ENCODE data around the gene SOCS7.

The SOCS7 gene

GRCh38 chr17:38404174-38404943 lies 52.7 kb downstream of the SOCS7 start:
- no peak overlapping the region for H3K4me3 Mint-ChIP-seq
- peaks cover 14% of the 10 kb centered on the region for H3K36me3 Mint-ChIP-seq (ENCODE audit: insufficient read depth)
- ATAC-seq (replicated peaks; ENCODE audit: extremely low read depth, poor library complexity, severe bottlenecking) (no peak), DNase-seq (ENCODE audit: low spot score in 2 of 2) (no peak)
- no peaks in the 10 kb centered on the region for H3K4me1 Mint-ChIP-seq
- H3K9me3 Mint-ChIP-seq = no peaks in the 10 kb centered on the region
- no peaks in the 10 kb centered on the region for H3K27me3 Mint-ChIP-seq
- H3K27ac Mint-ChIP-seq (ENCODE audit: low read depth) = no peak overlapping the region

GRCh38 chr17:38405654-38406053 lies 54.0 kb downstream of the SOCS7 start:
- Mint-ChIP-seq H3K4me1 (no peaks in the 10 kb centered on the region), H3K27ac (ENCODE audit: low read depth) (no peak overlapping the region), H3K4me3 (no peak overlapping the region)

DNA sequence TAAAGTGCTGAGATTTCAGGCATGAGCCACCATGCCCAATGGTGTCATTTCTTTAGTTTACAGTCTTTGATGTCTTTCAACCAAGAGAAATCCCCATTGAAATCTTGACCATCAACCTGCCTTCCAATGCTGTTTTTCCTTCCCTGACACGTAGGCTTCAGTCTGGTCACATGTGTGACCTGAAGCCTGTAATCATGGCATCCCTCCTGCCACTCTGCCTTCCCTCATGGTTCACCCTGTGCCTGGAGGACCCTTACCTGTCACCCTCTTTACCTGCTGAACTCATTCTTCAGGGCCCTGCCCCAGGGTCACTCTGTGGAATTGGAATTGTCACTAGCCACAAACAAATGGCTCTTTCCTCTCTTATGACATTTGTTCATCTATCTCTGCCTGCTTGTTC lies 58.6 kb downstream of the SOCS7 start:
- no peak overlapping the region for H3K4me3 Mint-ChIP-seq
- no peaks in the 10 kb centered on the region for H3K4me1 Mint-ChIP-seq
- ATAC-seq (replicated peaks; ENCODE audit: extremely low read depth, poor library complexity, severe bottlenecking) = no peak
- no peaks in the 10 kb centered on the region for H3K36me3 Mint-ChIP-seq (ENCODE audit: insufficient read depth)
- H3K27me3 Mint-ChIP-seq = peaks cover 30% of the 10 kb centered on the region
- DNase-seq (ENCODE audit: low spot score in 2 of 2) = no peak
- no peak overlapping the region for H3K27ac Mint-ChIP-seq (ENCODE audit: low read depth)
- no peaks in the 10 kb centered on the region for H3K9me3 Mint-ChIP-seq

More at GRCh38 chr17:38405654-38406053, 54.0 kb downstream of the SOCS7 start:
- peaks cover 7% of the 10 kb centered on the region for H3K36me3 Mint-ChIP-seq (ENCODE audit: insufficient read depth)
- no peaks in the 10 kb centered on the region for H3K9me3 Mint-ChIP-seq
- H3K27me3 Mint-ChIP-seq = peaks cover 8% of the 10 kb centered on the region
- DNase-seq (ENCODE audit: low spot score in 2 of 2) (no peak), ATAC-seq (replicated peaks; ENCODE audit: extremely low read depth, poor library complexity, severe bottlenecking) (no peak)

GRCh38 chr17:38415250-38416194 lies 63.9 kb downstream of the SOCS7 start:
- DNase-seq (ENCODE audit: low spot score in 2 of 2) (no peak), ATAC-seq (replicated peaks; ENCODE audit: extremely low read depth, poor library complexity, severe bottlenecking) (no peak)
- no peaks in the 10 kb centered on the region for H3K36me3 Mint-ChIP-seq (ENCODE audit: insufficient read depth)
- no peaks in the 10 kb centered on the region for H3K9me3 Mint-ChIP-seq
- H3K27ac Mint-ChIP-seq (ENCODE audit: low read depth) = no peak overlapping the region
- H3K27me3 Mint-ChIP-seq = peaks cover 75% of the 10 kb centered on the region
- H3K4me1 Mint-ChIP-seq = peaks cover 6% of the 10 kb centered on the region
- H3K4me3 Mint-ChIP-seq = no peak overlapping the region

DNA sequence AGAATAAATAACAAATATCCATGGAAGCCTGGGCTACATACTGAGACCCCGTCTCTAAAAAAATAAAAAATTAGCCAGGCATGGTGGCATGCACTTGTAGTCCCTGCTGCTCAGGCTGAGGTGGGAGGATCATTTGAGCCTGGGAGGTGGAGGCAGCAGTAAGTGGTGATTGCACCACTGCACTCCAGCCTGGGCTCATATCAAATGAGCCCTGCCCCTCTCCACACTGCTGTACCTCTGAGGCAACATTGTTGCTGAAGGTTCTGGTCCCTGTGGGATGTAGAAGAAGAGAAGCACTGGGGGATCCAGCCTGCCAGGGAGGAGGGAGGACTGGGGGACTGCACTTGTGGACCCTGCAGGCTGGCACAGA lies 65.2 kb downstream of the SOCS7 start:
- ATAC-seq (replicated peaks; ENCODE audit: extremely low read depth, poor library complexity, severe bottlenecking) (no peak), DNase-seq (ENCODE audit: low spot score in 2 of 2) (no peak)
- Mint-ChIP-seq H3K27me3 (peaks cover 73% of the 10 kb centered on the region), H3K36me3 (ENCODE audit: insufficient read depth) (no peaks in the 10 kb centered on the region), H3K27ac (ENCODE audit: low read depth) (no peak overlapping the region), H3K4me1 (peaks cover 6% of the 10 kb centered on the region), H3K9me3 (no peaks in the 10 kb centered on the region), H3K4me3 (no peak overlapping the region)

DNA sequence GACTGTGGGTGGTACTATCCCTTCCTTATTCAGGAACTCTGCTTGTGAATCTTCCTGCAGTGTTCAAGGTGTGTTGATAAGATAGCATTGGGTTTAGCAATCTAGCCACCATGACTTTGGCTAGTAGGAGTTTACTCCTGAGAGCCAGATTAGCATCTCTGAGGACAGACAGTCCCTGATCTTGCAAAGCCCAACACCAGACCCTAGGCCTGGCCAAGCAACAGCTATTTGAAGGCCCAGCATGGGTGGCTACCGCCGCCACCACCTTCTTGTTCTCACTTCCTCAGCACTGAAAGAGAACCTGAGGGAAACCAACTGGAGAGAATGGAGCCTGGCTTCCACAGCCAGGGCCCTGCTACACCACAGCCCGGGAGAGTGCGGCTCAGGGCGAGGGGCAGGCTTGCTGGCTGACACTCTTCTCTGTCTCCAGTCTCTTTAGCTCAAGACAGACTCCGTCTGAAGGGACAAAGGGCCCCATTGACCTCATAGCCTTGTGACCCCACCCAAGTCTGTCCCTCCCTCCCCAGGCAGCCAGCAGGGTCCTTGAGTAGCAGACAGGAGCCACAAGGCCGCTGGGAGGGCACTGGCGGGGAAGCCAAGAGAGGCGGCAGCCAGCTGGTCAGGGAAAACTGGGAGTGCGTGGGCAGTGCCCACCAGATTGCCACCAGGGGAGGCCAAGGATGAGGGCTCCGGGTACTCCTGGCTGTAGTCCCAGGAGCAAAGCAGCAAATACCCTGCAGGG lies 65.7 kb downstream of the SOCS7 start:
- Mint-ChIP-seq H3K27ac (ENCODE audit: low read depth) (no peak overlapping the region), H3K9me3 (no peaks in the 10 kb centered on the region), H3K36me3 (ENCODE audit: insufficient read depth) (no peaks in the 10 kb centered on the region), H3K4me3 (no peak overlapping the region), H3K4me1 (peaks cover 6% of the 10 kb centered on the region), H3K27me3 (peaks cover 77% of the 10 kb centered on the region)
- DNase-seq (ENCODE audit: low spot score in 2 of 2) (no peak), ATAC-seq (replicated peaks; ENCODE audit: extremely low read depth, poor library complexity, severe bottlenecking) (no peak)

DNA sequence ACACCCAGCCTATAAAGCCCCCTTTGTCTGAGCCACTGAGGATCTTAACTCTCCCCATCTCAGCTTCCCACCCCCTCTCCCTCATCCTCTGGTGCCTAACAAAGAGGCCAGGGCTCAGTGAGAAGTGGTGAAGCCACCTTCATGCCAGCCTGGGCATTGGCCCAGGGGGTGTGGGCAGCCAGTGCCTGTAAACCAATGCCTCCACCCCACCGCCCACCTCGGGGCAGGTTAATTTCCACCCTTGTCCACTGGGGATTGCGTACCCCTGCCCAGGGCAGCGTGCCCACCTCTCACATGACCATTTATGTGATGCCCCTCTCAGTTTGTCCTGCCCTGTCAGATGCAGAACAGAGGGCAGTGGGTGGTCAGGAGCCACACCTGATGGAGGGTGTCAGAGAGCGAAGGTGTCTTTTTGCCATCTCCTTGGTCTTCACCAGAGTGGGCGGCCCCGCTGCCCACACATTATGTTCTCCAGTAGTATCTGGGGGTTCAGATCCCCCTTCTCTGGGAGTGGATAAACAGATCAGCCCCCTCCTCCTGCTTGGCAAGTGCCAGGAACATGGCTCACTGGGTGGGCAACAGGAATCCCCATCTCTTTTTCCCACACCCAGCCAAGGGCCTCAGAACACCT lies 66.5 kb downstream of the SOCS7 start:
- peaks cover 6% of the 10 kb centered on the region for H3K4me1 Mint-ChIP-seq
- no peak overlapping the region for H3K27ac Mint-ChIP-seq (ENCODE audit: low read depth)
- no peak overlapping the region for H3K4me3 Mint-ChIP-seq
- H3K36me3 Mint-ChIP-seq (ENCODE audit: insufficient read depth) = no peaks in the 10 kb centered on the region
- H3K27me3 Mint-ChIP-seq = peaks cover 82% of the 10 kb centered on the region
- ATAC-seq (replicated peaks; ENCODE audit: extremely low read depth, poor library complexity, severe bottlenecking) (no peak), DNase-seq (ENCODE audit: low spot score in 2 of 2) (no peak)
- no peaks in the 10 kb centered on the region for H3K9me3 Mint-ChIP-seq

DNA sequence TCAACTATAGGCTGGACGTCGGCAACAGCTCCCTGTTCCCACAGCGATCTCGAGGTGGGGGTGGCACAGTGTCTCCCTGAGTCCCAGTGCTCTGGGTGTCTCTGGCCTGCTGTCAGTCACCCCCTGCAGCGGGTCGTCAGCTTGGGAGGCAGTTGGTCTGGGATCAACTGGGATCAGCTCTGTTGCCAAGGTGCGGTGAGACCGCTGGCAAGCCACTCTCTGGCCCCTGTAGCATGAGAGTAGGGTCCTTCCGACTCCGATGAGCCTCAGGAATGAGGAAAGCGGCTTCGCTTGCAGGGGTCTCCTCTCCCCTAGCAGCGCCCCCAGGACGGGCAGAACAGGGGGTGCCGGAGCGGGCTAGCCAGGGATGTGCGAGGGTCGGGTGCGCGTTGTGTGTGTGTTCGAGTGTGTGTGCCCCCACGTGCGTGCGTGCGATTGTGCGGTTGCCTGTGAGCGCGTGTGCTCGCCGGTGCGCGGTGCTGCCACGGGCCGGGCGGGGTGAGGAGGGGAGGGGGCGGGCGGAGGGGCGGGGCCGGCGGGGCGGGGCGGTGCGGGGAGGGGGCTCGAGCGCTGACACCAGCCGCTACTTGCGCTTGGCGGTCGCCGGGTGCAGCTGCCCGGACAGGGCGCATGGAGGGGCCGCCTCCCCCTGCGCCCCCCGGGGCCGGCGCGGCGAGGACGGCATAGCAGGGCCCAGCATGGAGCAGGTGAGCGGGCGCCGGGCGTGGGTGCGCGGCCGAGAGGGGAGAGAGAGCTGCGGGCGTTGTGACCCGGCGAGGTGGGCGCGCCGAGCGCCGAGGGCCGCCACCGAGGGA lies 67.3 kb downstream of the SOCS7 start:
- no peak for ATAC-seq (replicated peaks; ENCODE audit: extremely low read depth, poor library complexity, severe bottlenecking)
- Mint-ChIP-seq H3K36me3 (ENCODE audit: insufficient read depth) (peaks cover 1% of the 10 kb centered on the region), H3K4me1 (peaks cover 6% of the 10 kb centered on the region), H3K9me3 (no peaks in the 10 kb centered on the region), H3K27ac (ENCODE audit: low read depth) (no peak overlapping the region), H3K4me3 (no peak overlapping the region), H3K27me3 (peaks cover 84% of the 10 kb centered on the region)
- no peak for DNase-seq (ENCODE audit: low spot score in 2 of 2)

GRCh38 chr17:38419508-38419981 lies 67.9 kb downstream of the SOCS7 start:
- Mint-ChIP-seq H3K27ac (ENCODE audit: low read depth) (no peak overlapping the region), H3K36me3 (ENCODE audit: insufficient read depth) (peaks cover 1% of the 10 kb centered on the region), H3K9me3 (no peaks in the 10 kb centered on the region), H3K27me3 (peaks cover 90% of the 10 kb centered on the region), H3K4me1 (peaks cover 6% of the 10 kb centered on the region), H3K4me3 (no peak overlapping the region)
- ATAC-seq (replicated peaks; ENCODE audit: extremely low read depth, poor library complexity, severe bottlenecking) = no peak
- no peak for DNase-seq (ENCODE audit: low spot score in 2 of 2)

GRCh38 chr17:38420518-38420917 lies 68.9 kb downstream of the SOCS7 start:
- Mint-ChIP-seq H3K27ac (ENCODE audit: low read depth) (no peak overlapping the region), H3K27me3 (peaks cover 98% of the 10 kb centered on the region), H3K36me3 (ENCODE audit: insufficient read depth) (peaks cover 1% of the 10 kb centered on the region), H3K4me3 (no peak overlapping the region), H3K4me1 (peaks cover 6% of the 10 kb centered on the region), H3K9me3 (no peaks in the 10 kb centered on the region)
- DNase-seq (ENCODE audit: low spot score in 2 of 2) (no peak), ATAC-seq (replicated peaks; ENCODE audit: extremely low read depth, poor library complexity, severe bottlenecking) (no peak)

DNA sequence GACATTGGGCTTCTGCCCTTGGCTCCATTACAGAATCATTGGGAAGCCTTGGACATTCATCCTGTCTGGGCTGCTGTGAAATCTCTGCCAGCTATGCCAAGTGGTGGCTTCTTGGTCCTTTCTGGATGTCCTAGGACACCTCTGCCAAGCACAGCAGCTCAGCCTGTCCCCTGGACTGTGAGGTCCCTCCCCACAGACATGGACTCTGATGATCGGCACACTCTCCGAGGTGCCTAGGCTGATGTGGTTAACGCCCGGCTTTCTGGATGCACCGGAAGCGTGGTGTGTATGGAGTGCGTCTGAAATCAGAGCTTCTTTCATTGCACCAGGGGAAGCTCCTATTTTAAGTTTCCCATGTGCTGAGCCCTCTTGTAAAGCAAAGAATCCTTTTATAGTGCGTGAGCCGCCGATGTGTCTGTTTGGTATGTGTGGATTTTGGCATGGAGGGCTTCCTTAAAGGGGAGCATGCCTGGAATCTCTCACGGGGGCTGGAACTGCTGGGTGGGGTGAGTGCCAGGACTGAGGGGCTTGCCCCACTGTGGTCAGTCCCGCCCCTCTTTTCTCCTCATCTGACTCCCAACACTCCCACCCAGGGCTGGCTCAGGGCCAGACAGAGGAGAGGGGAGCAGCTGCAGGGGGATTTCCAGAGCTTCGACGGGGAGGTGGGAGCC lies 69.7 kb downstream of the SOCS7 start:
- no peaks in the 10 kb centered on the region for H3K9me3 Mint-ChIP-seq
- H3K36me3 Mint-ChIP-seq (ENCODE audit: insufficient read depth) = peaks cover 1% of the 10 kb centered on the region
- H3K27ac Mint-ChIP-seq (ENCODE audit: low read depth) = no peak overlapping the region
- H3K4me3 Mint-ChIP-seq = no peak overlapping the region
- DNase-seq (ENCODE audit: low spot score in 2 of 2) = no peak
- no peak for ATAC-seq (replicated peaks; ENCODE audit: extremely low read depth, poor library complexity, severe bottlenecking)
- H3K27me3 Mint-ChIP-seq = peaks cover 94% of the 10 kb centered on the region
- H3K4me1 Mint-ChIP-seq = peaks cover 6% of the 10 kb centered on the region

All from central memory CD8-positive, alpha-beta T cell (primary cell).